SJSA1 (cell line): ENCODE data around the gene VARS1. TPM values are rescaled to one million over a fixed set of nuclear protein-coding genes. Genes with fewer than 3 reads are reported as not detected.
A peak's percentile ranks its signal among the peaks of the same experiment; 100 is the strongest.
"Not testable (repeated sequence)": the region's sequence is repeated elsewhere in the genome, so short reads cannot be mapped to it uniquely, and the experiment has no call there.

Experiments
- DNase-seq, 2 experiments: peaks; one replicate each; pipeline ENCODE4 v3.0.0-alpha.2; 2015 to 2020; ENCODE audit warnings: low spot score in 2 of 2, low read depth in 1 of 2
- H3K27ac ChIP-seq: fragments of 250-450 bp; sonication (Bioruptor Pico); 2 replicates; pipeline ENCODE4 v1.5.1; 2020; ENCODE audit warnings: mild to moderate bottlenecking, moderate library complexity
- H3K27me3 ChIP-seq: fragments of 250-450 bp; sonication (Bioruptor Pico); replicated peaks from 2 replicates; pipeline ENCODE4 v1.5.1; 2020; ENCODE audit warnings: mild to moderate bottlenecking, moderate library complexity
- H3K36me3 ChIP-seq: fragments of 250-450 bp; sonication (Bioruptor Pico); 2 replicates; pipeline ENCODE4 v1.5.1; 2020; ENCODE audit warnings: mild to moderate bottlenecking
- H3K4me1 ChIP-seq: fragments of 250-450 bp; sonication (Bioruptor Pico); replicated peaks from 2 replicates; pipeline ENCODE4 v1.6.1; 2021; ENCODE audit warnings: mild to moderate bottlenecking
- H3K4me3 ChIP-seq: fragments of 250-450 bp; sonication (Bioruptor Pico); 2 replicates; pipeline ENCODE4 v1.5.1; 2020; ENCODE audit warnings: mild to moderate bottlenecking
- H3K9me3 ChIP-seq: fragments of 250-450 bp; sonication (Bioruptor Pico); replicated peaks from 2 replicates; pipeline ENCODE4 v1.5.1; 2020; ENCODE audit warnings: mild to moderate bottlenecking
- total RNA-seq: library from RNA; depleted of rRNA; stranded (reverse); fragments of >200 nt; shearing (Covaris generic); gene quantifications from 2 replicates; pipeline ENCODE4 v1.2.3, GENCODE V29; 2014

Gene VARS1
- total RNA-seq, 1 experiment from 2014 or later = 39.5 TPM

GRCh38 chr6:31815025-31815838 lies 19.7 kb upstream of the VARS1 start, which contains the start of the genes HSPA1A and HSPA1L:
TSS of gene HSPA1A (plus strand) at chr6:31815543. CDS start at chr6:31815757, 214 bp downstream.
TSS of gene HSPA1L (minus strand) at chr6:31815283. CDS start at chr6:31811972, 3,311 bp downstream.
- Histone ChIP-seq H3K27ac (peak within 1 kb of the TSS; percentile 89), H3K9me3 (no peaks in the 10 kb centered on the region), H3K27me3 (no peaks in the 10 kb centered on the region), H3K4me3 (peak within 1 kb of the TSS; percentile 45), H3K4me1 (peaks cover 31% of the 10 kb centered on the region), H3K36me3 (peaks cover 13% of the 10 kb centered on the region)
- peak; percentile 90 to 96 for DNase-seq

DNA sequence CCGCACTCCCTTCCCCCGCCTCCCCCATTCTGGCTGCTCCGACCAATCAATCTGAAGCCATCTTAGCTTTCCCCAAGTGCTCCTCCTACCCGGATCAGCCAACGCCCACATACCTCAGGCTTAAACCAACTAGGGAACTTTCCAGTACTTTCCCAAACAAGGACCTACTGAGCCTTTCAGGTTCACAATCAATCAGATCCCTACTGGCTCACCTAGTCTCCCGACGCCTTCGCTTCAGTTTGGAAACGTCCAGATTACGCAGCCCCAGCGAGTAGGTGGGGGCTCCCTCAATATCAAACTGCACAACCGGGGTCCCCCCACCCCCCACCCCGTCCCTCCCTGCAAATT lies 19.1 kb upstream of the VARS1 start:
- peaks cover 31% of the 10 kb centered on the region for H3K4me1 ChIP-seq
- no peaks in the 10 kb centered on the region for H3K27me3 ChIP-seq
- DNase-seq = peak; percentile 81 to 96
- H3K27ac ChIP-seq = peak overlapping the region; percentile 89
- peak overlapping the region; percentile 45 for H3K4me3 ChIP-seq
- peaks cover 9% of the 10 kb centered on the region for H3K36me3 ChIP-seq
- no peaks in the 10 kb centered on the region for H3K9me3 ChIP-seq

DNA sequence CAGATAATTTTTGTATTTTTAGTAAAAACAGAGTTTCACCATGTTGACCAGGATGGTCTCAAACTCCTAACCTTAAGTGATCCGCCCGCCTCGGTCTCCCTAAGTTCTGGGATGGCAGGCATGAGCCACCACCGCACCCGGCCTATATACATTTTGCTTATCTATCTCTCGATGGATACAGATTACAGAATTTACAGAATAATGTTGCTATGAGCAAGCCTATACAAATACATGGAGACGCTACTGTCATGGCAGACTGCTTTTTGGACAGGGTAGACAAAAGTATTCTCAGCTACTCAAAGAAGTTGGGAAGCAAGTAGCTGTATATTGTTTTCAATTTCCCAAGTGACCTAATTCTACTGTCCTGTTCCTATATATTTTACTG lies 17.9 kb upstream of the VARS1 start:
- H3K4me1 ChIP-seq = peaks cover 23% of the 10 kb centered on the region
- H3K27ac ChIP-seq = no peak overlapping the region
- peaks cover under 1% of the 10 kb centered on the region for H3K36me3 ChIP-seq
- DNase-seq = no peak
- H3K4me3 ChIP-seq = no peak overlapping the region
- no peaks in the 10 kb centered on the region for H3K27me3 ChIP-seq
- H3K9me3 ChIP-seq = no peaks in the 10 kb centered on the region

- Histone ChIP-seq H3K27me3 (no peaks in the 10 kb centered on the region), H3K27ac (no peak overlapping the region), H3K9me3 (no peaks in the 10 kb centered on the region), H3K4me3 (no peak overlapping the region), H3K4me1 (peaks cover 16% of the 10 kb centered on the region), H3K36me3 (no peaks in the 10 kb centered on the region)
- DNase-seq = no peak
These were observed 16.1 kb upstream of the VARS1 start for GRCh38 chr6:31811645-31812044.

GRCh38 chr6:31808599-31808998 lies 13.0 kb upstream of the VARS1 start:
- H3K4me3 ChIP-seq, H3K4me1 ChIP-seq, H3K9me3 ChIP-seq, H3K27ac ChIP-seq, H3K27me3 ChIP-seq, H3K36me3 ChIP-seq, DNase-seq: not testable (repeated sequence)

DNA sequence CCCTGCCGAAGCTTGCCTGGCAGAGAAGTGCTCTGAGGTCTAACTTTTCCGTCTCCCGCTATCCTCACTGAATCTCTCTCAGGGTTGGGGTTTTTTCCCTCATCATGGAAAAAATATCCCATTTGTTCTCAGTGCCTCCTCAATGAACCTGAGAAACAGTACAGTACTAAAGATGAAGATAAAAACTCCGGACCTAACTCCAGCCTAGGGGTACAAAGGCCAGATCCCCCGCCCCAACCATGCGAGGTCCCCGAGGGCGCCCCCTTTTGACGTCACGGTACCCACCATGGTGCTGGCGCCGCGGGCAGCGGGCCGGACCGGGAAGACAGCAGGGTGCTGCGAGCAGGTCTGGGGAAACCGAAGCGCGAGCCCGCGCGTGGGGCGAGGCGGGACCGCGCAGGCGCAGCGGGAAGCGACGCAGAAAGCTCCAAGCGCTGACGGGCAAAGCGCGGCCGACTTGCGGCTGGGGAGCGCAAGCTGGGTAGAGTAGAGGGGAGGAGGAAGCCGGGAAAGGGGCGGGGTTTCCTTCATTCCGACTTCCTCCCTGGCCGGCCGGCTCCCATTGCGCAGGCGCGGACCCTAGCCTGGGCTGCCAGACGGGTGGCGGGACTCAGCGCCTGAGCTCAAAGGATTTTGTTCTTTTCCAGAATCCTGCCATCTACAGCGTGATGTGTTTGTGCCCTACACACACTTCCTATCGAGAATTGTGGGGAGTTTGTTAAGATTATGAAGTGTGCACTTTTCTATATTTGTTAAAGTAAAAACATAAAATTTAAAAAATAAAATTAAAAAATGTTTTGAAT lies 11.1 kb upstream of the VARS1 start, which contains the start of gene LSM2:
LSM2 (minus strand) TSS at position 497 of the 803 bp plus-strand sequence; CDS start at position 288, 209 bp downstream.
- H3K27ac ChIP-seq = peak within 1 kb of the TSS; percentile 41
- no peaks in the 10 kb centered on the region for H3K9me3 ChIP-seq
- H3K36me3 ChIP-seq = peaks cover 8% of the 10 kb centered on the region
- peak within 1 kb of the TSS; percentile 59 for H3K4me3 ChIP-seq
- DNase-seq = peak; percentile 98
- H3K4me1 ChIP-seq = peaks cover 7% of the 10 kb centered on the region; the same call in 1 of the 2 replicates
- H3K27me3 ChIP-seq = no peaks in the 10 kb centered on the region

DNA sequence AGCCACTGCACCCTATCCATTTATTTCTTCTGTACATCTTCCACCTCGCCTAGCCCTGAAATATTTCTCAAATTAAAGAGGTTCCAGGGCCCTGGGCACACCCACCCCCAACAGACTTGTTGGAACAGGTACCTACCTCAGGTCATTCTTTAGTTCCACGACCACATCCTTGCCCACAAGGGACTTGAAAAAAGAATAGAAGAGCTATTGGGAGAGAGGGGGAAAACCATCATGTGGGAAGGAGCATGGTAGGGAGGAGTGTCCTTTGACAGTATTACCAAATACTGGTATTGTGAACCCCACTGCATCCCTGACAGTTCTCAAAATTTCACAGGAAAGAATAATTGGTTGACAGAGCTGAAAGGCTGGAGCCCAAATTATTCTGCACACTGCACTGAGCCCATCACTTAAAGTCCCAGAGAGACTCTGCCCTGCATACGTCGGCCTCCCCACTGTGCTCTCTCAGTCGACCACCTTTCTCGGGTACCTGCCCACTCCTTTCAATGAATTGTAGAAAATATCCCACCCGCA lies 10.5 kb upstream of the VARS1 start:
- Histone ChIP-seq H3K4me1 (peaks cover 7% of the 10 kb centered on the region; the same call in 1 of the 2 replicates), H3K4me3 (peak overlapping the region; percentile 59), H3K36me3 (peaks cover 13% of the 10 kb centered on the region), H3K9me3 (no peaks in the 10 kb centered on the region), H3K27me3 (no peaks in the 10 kb centered on the region), H3K27ac (peak overlapping the region; percentile 41)
- DNase-seq = no peak

- H3K4me1 ChIP-seq, H3K27me3 ChIP-seq, DNase-seq, H3K27ac ChIP-seq, H3K4me3 ChIP-seq, H3K9me3 ChIP-seq: not testable (repeated sequence)
- H3K36me3 ChIP-seq = peaks cover 16% of the 10 kb centered on the region
These were observed 5.7 kb upstream of the VARS1 start for GRCh38 chr6:31801031-31801927.

DNA sequence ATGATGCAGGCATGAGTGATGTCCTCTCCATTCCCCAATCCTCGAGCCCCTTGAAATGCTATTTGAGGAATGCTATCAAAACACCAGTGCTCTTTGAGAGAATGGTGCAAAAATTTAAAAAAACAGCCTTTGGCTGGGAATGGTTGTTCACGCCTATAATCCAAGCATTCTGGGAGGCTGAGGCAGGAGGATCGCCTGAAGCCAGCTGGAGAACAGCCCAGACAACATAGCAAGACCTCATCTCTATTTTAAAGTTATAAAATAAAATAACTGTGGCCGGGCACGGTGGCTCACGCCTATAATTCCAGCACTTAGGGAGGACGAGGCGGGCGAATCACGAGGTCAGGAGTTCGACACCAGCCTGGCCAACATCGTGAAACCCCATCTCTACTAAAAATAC lies 4.2 kb upstream of the VARS1 start:
- no peaks in the 10 kb centered on the region for H3K27me3 ChIP-seq
- no peak for DNase-seq
- no peak overlapping the region for H3K4me3 ChIP-seq
- peaks cover 25% of the 10 kb centered on the region for H3K36me3 ChIP-seq
- peaks cover 13% of the 10 kb centered on the region for H3K4me1 ChIP-seq
- no peak overlapping the region for H3K27ac ChIP-seq
- 0 out of 2 replicates have a peak, but pooled peaks cover 3% of the 10 kb centered on the region for H3K9me3 ChIP-seq

GRCh38 chr6:31797588-31797987 lies 2.0 kb upstream of the VARS1 start:
- Histone ChIP-seq H3K36me3 (peaks cover 33% of the 10 kb centered on the region), H3K4me3 (no peak overlapping the region), H3K27ac (no peak overlapping the region), H3K9me3 (0 out of 2 replicates have a peak, but pooled peaks cover 3% of the 10 kb centered on the region), H3K4me1 (peaks cover 26% of the 10 kb centered on the region), H3K27me3 (no peaks in the 10 kb centered on the region)
- DNase-seq = no peak

DNA sequence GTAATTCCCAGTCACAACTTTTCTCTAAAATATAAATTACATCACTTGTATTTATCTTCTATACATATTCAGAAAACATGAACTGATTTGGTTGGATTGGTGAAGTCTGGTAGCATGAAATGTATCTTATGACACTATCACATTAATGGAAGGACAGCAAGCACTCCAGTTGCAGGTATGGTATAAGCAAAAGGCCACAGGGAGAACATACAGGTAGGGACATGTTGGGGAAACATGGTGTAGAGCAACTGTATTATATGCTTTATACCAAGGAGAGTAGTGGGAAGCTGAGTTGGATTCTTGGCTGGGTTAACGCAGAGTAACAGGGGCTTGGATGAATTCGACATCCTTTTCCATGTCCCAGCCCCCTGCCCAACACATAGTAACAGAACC lies 1.4 kb upstream of the VARS1 start:
- no peak for DNase-seq
- Histone ChIP-seq H3K27ac (no peak overlapping the region), H3K27me3 (no peaks in the 10 kb centered on the region), H3K36me3 (peaks cover 38% of the 10 kb centered on the region), H3K9me3 (0 out of 2 replicates have a peak, but pooled peaks cover 3% of the 10 kb centered on the region), H3K4me1 (peaks cover 28% of the 10 kb centered on the region), H3K4me3 (no peak overlapping the region)

- Histone ChIP-seq H3K9me3 (0 out of 2 replicates have a peak, but pooled peaks cover 3% of the 10 kb centered on the region), H3K36me3 (peaks cover 42% of the 10 kb centered on the region), H3K27me3 (no peaks in the 10 kb centered on the region), H3K27ac (peak overlapping the region; percentile 99), H3K4me3 (peak overlapping the region; percentile 97), H3K4me1 (peaks cover 28% of the 10 kb centered on the region)
- peak in 1 of 2 experiments; percentile 80 for DNase-seq
These were observed 511 bp downstream of the VARS1 start for GRCh38 chr6:31794866-31795615.
